ENCODE measurements around the gene CBR1.
"Not testable (repeated sequence)": the region's sequence is repeated elsewhere in the genome, so short reads cannot be mapped to it uniquely, and the experiment has no call there.

Gene CBR1

GRCh38 chr21:36082237-36082664 is 12.4 kb downstream of the CBR1 start:
- no peak for DNase-seq

- no peak for DNase-seq
Observed at GRCh38 chr21:36087362-36088138, 17.7 kb downstream of the CBR1 start.

- no peak for DNase-seq
Observed at GRCh38 chr21:36089946-36090345, 20.1 kb downstream of the CBR1 start.

DNA sequence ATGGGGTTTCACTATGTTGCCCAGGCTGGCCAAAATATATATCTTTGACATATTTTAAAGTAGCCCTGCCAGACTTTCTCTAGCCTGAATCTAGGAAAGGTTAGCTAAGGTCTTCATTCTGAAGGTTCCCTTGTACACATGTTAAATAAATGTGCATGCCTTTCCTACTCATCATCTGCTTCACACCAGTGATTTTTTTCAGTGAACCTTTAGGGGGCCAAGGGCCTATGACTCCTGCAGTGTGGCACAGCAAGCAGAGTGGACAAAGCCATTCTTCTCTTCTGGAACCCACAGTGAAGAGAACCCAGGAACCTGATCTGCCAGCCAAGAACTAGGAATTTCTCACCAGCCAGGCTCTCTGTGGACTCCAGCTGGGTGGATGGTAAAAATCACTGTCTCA is 22.9 kb downstream of the CBR1 start:
- DNase-seq = no peak

- no peak for DNase-seq
Observed at GRCh38 chr21:36093512-36093911, 23.7 kb downstream of the CBR1 start.

DNA sequence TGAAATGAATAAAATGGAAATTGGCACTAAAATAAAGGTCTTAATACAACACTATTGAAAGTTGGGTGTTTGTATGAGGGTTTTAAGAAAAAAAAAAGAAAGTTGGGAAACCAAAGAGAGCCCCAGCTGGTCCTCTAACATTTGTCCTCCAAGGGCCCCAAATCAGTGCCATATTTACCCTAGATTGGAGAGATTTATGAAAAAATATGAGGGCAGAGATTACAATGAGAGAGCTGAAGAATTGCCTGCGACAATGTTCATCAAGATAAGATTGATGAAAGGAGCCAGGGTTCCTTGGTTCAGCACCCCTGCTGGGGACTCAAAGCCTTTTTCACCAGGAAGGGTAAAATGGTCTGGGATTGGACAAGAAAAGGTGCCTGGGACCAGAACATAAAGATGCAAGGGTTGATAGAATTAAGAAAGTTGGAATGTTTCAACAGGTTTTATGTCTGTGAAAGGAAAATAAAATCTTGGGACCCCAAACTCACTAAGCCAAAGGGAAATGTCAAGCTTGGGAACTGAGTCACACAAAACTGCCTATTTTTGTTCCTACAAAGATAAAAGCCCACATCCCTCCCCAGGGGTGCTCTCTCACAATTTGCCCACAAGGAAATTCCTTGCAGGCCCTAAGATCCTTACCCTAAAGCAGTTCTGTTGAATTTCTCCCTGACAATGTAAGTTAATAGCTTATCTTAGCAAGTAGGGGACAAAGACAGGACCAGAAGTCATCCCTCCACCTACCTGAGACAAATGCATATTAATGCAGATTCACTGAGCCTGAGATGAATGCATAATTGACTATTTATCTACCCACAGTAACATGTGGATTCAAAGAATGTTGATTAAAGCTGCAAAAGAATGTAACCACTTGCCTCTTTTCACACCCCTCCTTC is 26.8 kb downstream of the CBR1 start:
- DNase-seq = no peak

DNA sequence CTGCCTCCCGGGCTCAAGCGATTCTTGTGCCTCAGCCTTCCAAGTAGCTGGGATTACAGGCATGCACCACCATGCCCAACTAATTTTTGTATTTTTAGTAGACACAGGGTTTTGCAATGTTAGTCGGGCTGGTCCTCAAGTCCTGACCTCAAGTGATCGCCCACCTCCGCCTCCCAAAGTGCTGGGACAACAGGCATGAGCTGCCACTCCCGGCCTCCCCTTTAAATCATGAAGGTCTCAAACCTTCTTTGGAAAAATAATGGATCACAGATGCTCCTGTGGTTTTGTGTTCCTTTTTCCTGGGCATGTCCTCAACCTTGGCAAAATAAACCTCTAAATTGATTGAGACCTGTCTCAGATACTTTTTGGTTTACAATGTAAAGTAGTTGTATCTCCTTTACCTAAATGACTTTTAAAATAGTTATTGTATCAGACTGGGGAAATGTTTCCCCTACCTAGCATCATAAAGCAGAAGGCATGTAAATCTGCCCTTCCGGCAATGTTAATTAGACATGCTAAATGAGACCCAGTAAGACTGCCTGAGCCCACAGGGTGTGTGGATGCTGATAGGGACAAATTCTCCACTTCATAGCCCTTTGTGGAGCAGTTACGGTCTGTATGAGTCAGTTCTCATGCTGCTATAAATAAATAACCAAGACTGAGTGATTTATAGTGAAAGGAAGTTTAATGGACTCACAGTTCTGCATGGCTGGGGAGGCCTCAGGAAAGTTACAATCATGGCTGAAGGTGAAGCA is 27.8 kb downstream of the CBR1 start:
- DNase-seq = no peak

GRCh38 chr21:36098182-36098532 is 28.3 kb downstream of the CBR1 start:
- DNase-seq = no peak

DNA sequence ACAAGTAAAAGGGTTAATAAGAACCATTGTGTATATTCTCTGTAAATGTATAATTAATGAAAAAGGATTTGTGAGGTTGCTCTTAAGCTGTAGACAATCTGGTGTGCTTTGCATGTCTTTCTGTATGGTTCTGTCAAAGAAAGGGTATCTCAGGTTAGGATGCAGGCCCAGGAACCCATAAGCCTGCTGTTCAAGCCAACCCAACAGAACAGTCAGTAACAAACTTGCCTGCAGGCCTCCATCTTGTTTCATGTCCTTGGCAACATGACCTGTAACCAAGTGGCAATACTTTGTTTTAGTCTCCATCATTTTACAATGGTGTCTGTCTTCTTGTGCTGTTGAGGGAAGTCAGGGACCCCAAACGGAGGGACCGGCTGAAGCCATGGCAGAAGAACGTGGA is 29.2 kb downstream of the CBR1 start:
- no peak for DNase-seq

DNA sequence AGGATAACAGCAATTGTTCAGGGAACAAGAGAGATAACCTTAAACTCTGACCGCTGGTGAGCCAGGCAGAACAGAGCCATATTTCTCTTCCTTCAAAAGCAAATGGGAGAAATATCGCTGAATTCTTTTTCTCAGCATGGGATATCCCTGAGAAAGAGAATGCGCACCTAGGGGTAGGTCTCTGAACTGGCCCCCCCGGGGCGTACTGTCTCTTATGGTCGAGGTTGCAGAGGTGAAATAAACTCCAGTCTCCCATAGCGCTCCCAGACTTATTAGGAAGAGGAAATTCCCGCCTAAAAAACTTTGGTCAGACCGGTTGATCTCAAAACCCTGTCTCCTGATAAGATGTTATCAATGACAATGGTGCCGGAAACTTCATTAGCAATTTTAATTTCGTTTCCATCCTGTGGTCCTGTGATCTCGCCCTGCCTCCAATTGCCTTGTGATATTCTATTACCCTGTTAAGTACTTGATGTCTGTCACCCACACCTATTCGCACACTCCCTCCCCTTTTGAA is 29.9 kb downstream of the CBR1 start:
- not testable (repeated sequence) for DNase-seq

- DNase-seq = no peak
Observed at GRCh38 chr21:36100971-36101641, 31.3 kb downstream of the CBR1 start.

DNA sequence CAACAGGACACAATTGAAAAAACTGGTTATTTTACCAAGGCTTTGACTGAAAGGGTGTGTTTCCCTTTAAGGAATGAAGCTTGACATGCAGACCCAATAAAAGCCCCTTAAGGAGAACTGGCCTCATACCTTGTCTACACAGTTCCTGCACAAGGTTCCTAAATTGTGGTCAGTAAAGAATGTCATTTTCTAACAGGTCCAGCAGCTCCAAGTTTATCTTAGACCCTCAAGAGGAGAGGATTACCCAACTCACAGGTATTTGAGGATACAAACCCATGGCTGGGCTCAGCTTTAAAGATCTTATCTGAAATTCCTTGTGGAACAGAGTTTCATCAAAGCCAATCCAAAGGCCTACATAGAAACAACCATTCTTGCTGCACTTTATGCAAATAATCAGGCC is 33.6 kb downstream of the CBR1 start:
- no peak for DNase-seq

DNA sequence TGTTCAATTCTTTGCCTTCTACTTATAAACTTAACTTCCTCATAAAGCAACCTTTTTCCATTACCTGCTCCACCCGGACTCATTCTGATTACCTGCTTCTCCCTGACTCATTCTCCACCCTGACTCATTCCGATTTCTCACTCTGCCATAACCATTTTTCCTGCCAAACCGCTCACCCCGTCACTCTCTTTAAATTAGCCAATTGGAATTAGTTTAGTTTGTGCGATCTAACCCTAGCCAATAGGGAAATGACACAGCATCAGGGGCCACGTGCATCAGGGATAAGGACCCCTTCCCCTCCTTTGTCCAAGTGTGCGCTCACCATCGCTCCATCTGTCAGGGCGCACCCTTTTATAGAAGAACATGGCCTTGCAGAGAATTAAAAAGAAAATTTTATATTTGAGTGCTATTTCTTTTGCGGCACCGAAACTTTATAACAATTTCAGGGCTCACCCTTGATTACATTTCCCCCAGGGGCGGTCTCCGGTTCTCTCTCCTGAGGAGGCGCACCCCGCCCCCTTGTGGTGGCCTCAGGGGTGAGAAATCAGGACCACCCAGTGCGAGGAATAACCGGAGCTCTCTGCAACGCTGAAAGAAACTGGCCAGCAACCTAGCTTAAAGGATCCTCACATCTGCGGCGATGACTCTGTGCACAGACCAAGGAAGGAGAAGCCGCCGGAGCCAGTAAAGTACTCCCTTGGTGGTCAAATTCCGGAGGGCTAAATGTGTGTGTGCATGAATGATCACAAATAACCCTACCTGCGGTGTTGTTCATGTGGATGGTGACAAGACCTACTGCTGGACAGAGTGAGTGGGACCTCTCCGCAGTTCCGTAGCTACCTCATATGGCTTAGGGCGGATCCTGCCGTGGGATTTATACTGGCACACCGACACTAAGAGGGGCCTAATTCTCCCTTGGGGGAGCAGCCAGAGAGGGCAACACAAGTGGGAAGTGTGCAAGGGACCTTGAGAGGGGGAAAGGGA is 34.8 kb downstream of the CBR1 start:
- peak; percentile 78 for DNase-seq

DNA sequence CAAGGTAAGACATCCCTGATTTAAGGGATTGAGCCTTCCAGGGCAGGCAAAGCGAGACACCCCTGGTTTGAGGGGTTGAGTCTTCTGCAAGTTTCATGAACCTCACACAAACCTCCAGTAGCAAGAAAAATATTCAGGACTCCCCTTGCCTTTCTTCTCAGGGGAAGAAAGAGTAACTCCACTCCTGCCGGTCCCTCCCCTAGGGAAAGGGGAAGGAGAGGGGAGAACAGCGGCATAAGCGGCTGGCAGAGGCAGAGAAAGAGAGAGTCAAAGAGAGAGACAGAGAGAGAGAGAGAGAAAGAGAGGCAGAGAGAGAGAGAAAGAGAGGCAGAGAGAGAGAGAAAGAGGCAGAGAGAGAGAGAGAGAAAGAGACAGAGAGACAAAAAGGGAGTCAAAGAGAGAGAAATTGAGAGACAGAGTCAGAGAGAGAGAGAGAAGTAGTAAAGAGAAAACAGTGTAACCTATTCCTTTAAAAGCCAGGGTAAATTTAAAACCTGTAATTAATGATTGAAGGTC is 35.6 kb downstream of the CBR1 start:
- no peak for DNase-seq

DNA sequence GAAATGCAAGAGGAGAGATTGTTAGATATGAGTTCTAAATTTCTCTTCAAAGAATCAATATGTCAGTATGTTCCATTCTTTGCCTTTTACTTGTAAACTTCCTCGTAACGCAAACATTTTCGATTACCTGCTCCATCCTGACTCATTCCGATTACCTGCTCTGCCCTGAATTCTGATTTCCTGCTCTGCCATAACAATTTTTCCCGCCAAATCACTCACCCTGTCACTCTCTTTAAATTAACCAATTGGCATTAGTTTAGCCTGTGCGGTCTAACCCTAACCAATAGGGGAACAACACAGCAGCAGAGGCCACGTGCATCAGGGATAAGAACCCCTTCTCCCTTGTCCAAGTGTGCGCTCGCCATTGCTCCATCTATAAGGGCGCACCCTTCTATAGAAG is 40.0 kb downstream of the CBR1 start:
- DNase-seq = no peak

GRCh38 chr21:36111238-36111637 is 41.4 kb downstream of the CBR1 start:
- no peak for DNase-seq

- DNase-seq = peak; percentile 70
Observed at GRCh38 chr21:36113647-36114428, 44.0 kb downstream of the CBR1 start.

DNA sequence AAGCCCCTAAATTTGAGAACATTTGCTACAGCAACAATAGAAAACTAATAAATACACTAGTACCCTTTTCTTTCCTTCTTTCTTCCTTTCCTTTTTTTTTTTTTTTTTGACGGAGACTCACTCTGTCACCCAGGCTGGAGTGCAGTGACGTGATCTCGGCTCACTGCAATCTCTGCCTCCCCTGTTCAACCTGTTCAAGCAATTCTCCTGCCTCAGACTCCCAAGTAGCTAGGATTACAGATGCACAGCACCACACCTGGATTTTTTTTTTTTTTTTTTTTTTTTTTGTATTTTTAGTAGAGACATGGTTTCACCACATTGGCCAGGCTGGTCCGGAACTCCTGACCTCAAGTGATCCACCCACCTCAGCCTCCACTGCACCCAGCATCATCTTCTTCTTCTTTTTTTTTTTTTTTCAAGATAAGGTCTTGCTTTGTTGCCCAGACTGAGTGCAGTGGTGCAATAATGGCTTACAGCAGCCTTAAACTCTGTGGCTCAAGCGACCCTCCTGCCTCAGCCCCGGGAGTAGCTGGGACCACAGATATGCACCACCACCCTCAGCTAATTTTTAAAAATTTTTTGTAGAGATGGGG is 45.4 kb downstream of the CBR1 start:
- no peak for DNase-seq

DNA sequence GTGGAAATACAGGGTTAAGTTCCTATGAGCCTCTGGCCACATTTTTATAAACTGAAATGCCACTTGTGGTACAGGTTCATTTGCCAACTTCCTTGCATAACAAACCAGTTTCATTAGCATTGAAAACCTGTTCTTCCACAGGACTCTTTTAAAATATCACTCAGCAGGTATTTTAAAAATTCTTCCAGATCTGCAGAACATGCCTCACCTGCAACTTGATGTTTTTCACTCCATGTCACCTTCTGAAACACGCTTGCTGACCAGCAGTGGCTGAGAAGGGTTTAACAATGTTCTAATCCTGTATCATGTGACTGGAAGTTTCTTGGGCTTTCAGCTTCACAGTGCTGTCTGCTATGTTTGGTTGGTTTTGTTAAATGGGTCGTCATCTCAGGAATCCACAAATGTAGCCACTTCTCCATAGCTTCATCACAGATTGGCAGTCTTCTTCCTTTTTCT is 47.5 kb downstream of the CBR1 start:
- DNase-seq = no peak

Data from stimulated activated CD8-positive, alpha-beta memory T cell treated with anti-CD3 and anti-CD28 coated beads, Interleukin-4, amount 100 ng/mL, for 48 hours (primary cell).